A673 (cell line): ENCODE results near the gene AGAP5. TPM values are rescaled to one million over a fixed set of nuclear protein-coding genes. Genes with fewer than 3 reads are reported as not detected.

Experiments
- BruUV-seq: library from RNA; stranded (reverse); fragments of 400-500 nt; replicated peaks from 2 replicates; lab custom pipeline; 2021; lab: Mats Ljungman, UMichigan
- CTCF ChIA-PET: fragments of 300-600 bp; sonication (Branson Sonifier 250); formaldehyde crosslinking; loops from one replicate; lab custom pipeline; 2022; ENCODE audit warnings: antibody characterized with exemption; lab: Charles Lee
- POLR2A ChIA-PET: fragments of 300-600 bp; sonication (Branson Sonifier 250); formaldehyde crosslinking; loops from one replicate; lab custom pipeline; 2022; ENCODE audit warnings: antibody characterized with exemption; ENCODE audit not compliant: low non-redundant PET; lab: Charles Lee
- DNase-seq: peaks from one replicate; pipeline ENCODE4 v3.0.0-alpha.2; 2015; ENCODE audit warnings: low spot score
- H3K27ac ChIP-seq: fragments of 200-600 bp; sonication (generic); 2 replicates; pipeline ENCODE4 v1.5.1; 2016; ENCODE audit warnings: mixed run types, low read depth, mild to moderate bottlenecking, mixed read lengths, antibody characterized with exemption, low read length; ENCODE audit not compliant: poor library complexity, severe bottlenecking
- H3K27me3 ChIP-seq: fragments of 200-600 bp; sonication (generic); replicated peaks from 2 replicates; pipeline ENCODE4 v1.6.1; 2017; ENCODE audit warnings: mixed run types, low read depth, mild to moderate bottlenecking, mixed read lengths, antibody characterized with exemption, low read length; ENCODE audit not compliant: insufficient read depth, poor library complexity
- H3K36me3 ChIP-seq: fragments of 200-600 bp; sonication (generic); 2 replicates; pipeline ENCODE4 v1.6.1; 2016; ENCODE audit warnings: mixed run types, mild to moderate bottlenecking, mixed read lengths, antibody characterized with exemption, low read length; ENCODE audit not compliant: insufficient read depth, poor library complexity, severe bottlenecking
- H3K4me1 ChIP-seq: fragments of 200-600 bp; sonication (generic); 2 replicates; pipeline ENCODE4 v1.6.1; 2017; ENCODE audit warnings: mixed run types, mild to moderate bottlenecking, mixed read lengths, antibody characterized with exemption, low read length; ENCODE audit not compliant: insufficient read depth, poor library complexity, severe bottlenecking
- H3K4me3 ChIP-seq: fragments of 200-600 bp; sonication (generic); 2 replicates; pipeline ENCODE4 v1.5.1; 2016; ENCODE audit warnings: low read depth, mixed run types, mild to moderate bottlenecking, mixed read lengths, low read length; ENCODE audit not compliant: poor library complexity, severe bottlenecking
- H3K9me3 ChIP-seq: fragments of 200-600 bp; sonication (generic); 2 replicates; pipeline ENCODE4 v1.6.1; 2016; ENCODE audit warnings: mixed run types, low read depth, mild to moderate bottlenecking, mixed read lengths, antibody characterized with exemption, low read length; ENCODE audit not compliant: poor library complexity, severe bottlenecking
- EZH2 ChIP-seq: fragments of 200-600 bp; sonication (generic); IDR thresholded peaks from 2 replicates; pipeline ENCODE4 v1.6.1; 2017; ENCODE audit warnings: borderline replicate concordance, low read depth, mild to moderate bottlenecking, mixed read lengths, antibody characterized with exemption, low read length; ENCODE audit not compliant: poor library complexity, severe bottlenecking
- intact Hi-C: fragments of 100-400 bp; cut with micrococcal nuclease; formaldehyde crosslinking; loops from one replicate; pipeline ENCODE4 v1.10.0; 2022; ENCODE audit not compliant: unreplicated experiment
- total RNA-seq: library from RNA; stranded (reverse); gene quantifications from 2 replicates; pipeline ENCODE4 v1.2.3, GENCODE V29; 2021
- TF ChIP-seq, protein P1 (sequence below): fragments of 300-800, 200-600 bp; sonication (generic); conservative IDR thresholded peaks from 2 replicates; pipeline ENCODE4 v1.5.1; 2017; ENCODE audit warnings: low read depth, mild to moderate bottlenecking, antibody characterized with exemption, low read length, moderate library complexity, mixed read lengths

AGAP5 gene
- total RNA-seq, 1 experiment from 2014 or later: 6.4 TPM

DNA sequence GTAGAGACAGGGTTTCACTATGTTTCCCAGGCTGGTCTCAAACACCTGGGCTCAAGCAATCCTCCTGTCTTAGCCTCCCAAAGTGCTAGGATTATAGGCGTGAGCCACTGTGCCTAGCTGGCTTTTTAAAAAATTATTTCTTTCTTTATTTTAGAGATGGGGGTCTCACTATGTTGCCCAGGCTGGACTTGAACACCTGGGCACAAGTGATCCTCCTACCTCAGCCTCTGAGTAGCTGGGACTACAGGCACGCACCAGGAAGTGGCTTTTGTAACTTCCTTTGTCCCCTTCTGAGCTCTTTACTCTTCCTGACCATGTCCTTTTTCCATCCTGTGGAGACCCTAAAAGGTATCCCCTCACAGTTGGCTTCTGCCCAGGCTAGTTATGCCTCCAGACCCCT lies 54.5 kb downstream of the AGAP5 start:
- no peaks in the 10 kb centered on the region for H3K36me3 ChIP-seq

DNA sequence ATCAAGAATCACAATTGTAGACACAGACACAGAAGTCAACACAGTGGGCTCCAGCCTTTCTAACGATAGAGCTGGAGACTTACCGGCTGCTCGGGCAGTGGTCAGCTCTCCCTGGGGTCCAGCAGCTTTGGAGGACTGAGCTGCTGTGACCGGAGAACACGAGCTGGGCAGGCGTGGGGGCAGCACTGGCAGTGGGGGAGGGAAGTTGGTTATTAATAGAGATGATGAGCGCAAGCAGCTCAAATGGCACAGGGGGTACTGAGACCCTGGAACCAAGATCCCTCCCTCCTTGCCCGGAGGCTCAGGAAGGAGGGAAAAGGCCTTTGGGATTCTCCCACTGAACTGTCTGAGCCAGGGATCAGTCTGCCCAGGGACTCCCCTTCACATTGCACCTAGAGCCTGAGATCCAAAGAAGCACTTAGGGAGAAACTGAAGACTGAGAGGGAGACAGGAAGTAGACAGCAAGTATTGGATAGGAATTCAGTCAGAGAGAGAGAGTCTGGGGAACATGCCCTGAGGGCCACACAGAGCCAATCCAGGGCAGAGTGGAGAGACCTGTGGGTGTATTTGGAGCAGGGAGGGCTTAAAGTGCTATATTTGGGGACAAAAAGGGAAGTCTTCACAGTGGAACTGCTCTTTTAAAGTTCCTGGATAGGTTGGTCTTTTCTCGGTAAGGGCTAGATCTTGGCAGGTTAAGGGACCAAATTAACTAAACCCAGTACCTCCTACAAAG lies 56.4 kb downstream of the AGAP5 start, which contains the start of gene MYOZ1:
Gene MYOZ1 (minus strand): TSS at position 147 of the 733 bp plus-strand sequence. CDS start 1,457 bp downstream, outside the sequence.
- no peak for DNase-seq
- H3K9me3 ChIP-seq: no peaks in the 10 kb centered on the region
- no peak within 1 kb of the TSS for H3K27ac ChIP-seq
- ChIA-PET CTCF (interaction anchor here (0.6 kb wide), 1 partner anchor 112 kb away, joined by 12 read pairs; no protein-coding TSS in a partner anchor), POLR2A (no interaction called here)
- no TSS peak for BruUV-seq
- H3K36me3 ChIP-seq: no peaks in the 10 kb centered on the region
- TF ChIP-seq EZH2: no peak
- TF ChIP-seq, protein P1, sequence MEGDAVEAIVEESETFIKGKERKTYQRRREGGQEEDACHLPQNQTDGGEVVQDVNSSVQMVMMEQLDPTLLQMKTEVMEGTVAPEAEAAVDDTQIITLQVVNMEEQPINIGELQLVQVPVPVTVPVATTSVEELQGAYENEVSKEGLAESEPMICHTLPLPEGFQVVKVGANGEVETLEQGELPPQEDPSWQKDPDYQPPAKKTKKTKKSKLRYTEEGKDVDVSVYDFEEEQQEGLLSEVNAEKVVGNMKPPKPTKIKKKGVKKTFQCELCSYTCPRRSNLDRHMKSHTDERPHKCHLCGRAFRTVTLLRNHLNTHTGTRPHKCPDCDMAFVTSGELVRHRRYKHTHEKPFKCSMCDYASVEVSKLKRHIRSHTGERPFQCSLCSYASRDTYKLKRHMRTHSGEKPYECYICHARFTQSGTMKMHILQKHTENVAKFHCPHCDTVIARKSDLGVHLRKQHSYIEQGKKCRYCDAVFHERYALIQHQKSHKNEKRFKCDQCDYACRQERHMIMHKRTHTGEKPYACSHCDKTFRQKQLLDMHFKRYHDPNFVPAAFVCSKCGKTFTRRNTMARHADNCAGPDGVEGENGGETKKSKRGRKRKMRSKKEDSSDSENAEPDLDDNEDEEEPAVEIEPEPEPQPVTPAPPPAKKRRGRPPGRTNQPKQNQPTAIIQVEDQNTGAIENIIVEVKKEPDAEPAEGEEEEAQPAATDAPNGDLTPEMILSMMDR: no peak
- no peaks in the 10 kb centered on the region for H3K4me1 ChIP-seq
- intact Hi-C loops: no loop called here
- no peak within 1 kb of the TSS for H3K4me3 ChIP-seq
- no peaks in the 10 kb centered on the region for H3K27me3 ChIP-seq

More for the DNA sequence above, 54.5 kb downstream of the AGAP5 start:
- H3K4me1 ChIP-seq: peaks cover 6% of the 10 kb centered on the region
- POLR2A ChIA-PET: interaction anchor here (0.6 kb wide), 1 partner anchor 148 kb away, joined by 10 read pairs; no protein-coding TSS in a partner anchor
- no peaks in the 10 kb centered on the region for H3K27me3 ChIP-seq
- DNase-seq: no peak
- no peak overlapping the region for H3K4me3 ChIP-seq
- intact Hi-C loops: no loop called here
- H3K9me3 ChIP-seq: no peaks in the 10 kb centered on the region
- CTCF ChIA-PET: interaction anchor here (0.5 to 2.2 kb wide), 9 partner anchors 15 to 547 kb away, joined by 3 to 10 read pairs (median 4); no protein-coding TSS in a partner anchor
- TF ChIP-seq, protein P1: no peak
- no peak for TF ChIP-seq EZH2
- BruUV-seq: no TSS peak
- H3K27ac ChIP-seq: no peak overlapping the region

DNA sequence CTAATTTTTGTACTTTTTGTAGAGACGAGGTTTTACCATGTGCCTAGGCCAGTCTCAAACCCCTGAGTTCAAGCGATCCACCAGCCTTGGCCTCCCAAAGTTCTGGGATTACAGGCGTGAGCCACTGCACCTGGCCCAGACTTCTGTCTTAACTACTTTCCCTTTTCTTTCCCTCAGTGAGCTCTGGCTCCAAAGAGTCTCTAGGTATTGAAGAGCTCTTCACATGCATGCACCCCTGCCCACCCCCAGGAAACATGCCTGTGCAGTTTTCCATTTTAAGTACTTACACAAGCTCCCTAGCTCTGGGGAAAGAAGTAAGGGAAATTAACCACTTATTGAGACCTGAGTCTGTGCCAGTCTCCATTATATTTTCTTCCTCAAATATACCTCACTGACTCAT lies 58.6 kb downstream of the AGAP5 start:
- CTCF ChIA-PET: no interaction called here
- Histone ChIP-seq H3K27ac (no peak overlapping the region), H3K36me3 (no peaks in the 10 kb centered on the region), H3K9me3 (no peaks in the 10 kb centered on the region), H3K4me3 (no peak overlapping the region), H3K27me3 (no peaks in the 10 kb centered on the region), H3K4me1 (no peaks in the 10 kb centered on the region)
- DNase-seq: no peak
- intact Hi-C loops: no loop called here
- TF ChIP-seq EZH2: no peak
- TF ChIP-seq, protein P1: no peak
- POLR2A ChIA-PET: no interaction called here
- BruUV-seq: no TSS peak
